HG03064 (cell line): ENCODE data around the gene PHLDA2.

Experiments used
- ATAC-seq: cut with Tn5 transposase; IDR thresholded peaks from one replicate; pipeline ENCODE4 v1.9.1; 2021; ENCODE audit warnings: low read depth; ENCODE audit not compliant: unreplicated experiment

Gene PHLDA2

GRCh38 chr11:2930704-2931419 lies 1.6 kb upstream of the PHLDA2 start:
- peak; percentile 47 for ATAC-seq

- ATAC-seq = peak; percentile 26
Measured at GRCh38 chr11:2929950-2930703, 907 bp upstream of the PHLDA2 start.

- no peak for ATAC-seq
Measured at GRCh38 chr11:2929531-2929949, 320 bp upstream of the PHLDA2 start.

- no peak for ATAC-seq
Measured at GRCh38 chr11:2927851-2928604, 1.2 kb downstream of the PHLDA2 start.

- ATAC-seq = no peak
Measured at GRCh38 chr11:2927121-2927800, 2.0 kb downstream of the PHLDA2 start.

- no peak for ATAC-seq
Measured at GRCh38 chr11:2926611-2927051, 2.6 kb downstream of the PHLDA2 start.

- ATAC-seq = no peak
Measured at GRCh38 chr11:2924821-2925675, 4.2 kb downstream of the PHLDA2 start.

- no peak for ATAC-seq
Measured at GRCh38 chr11:2924381-2924780, 4.8 kb downstream of the PHLDA2 start.

GRCh38 chr11:2923446-2924375 lies 5.5 kb downstream of the PHLDA2 start:
- ATAC-seq = no peak

- no peak for ATAC-seq
Measured at GRCh38 chr11:2922655-2923054, 6.6 kb downstream of the PHLDA2 start.

- no peak for ATAC-seq
Measured at GRCh38 chr11:2921742-2922493, 7.3 kb downstream of the PHLDA2 start.

- ATAC-seq = no peak
Measured at GRCh38 chr11:2921261-2921660, 8.0 kb downstream of the PHLDA2 start.

- ATAC-seq = no peak
Measured at GRCh38 chr11:2920343-2920742, 8.9 kb downstream of the PHLDA2 start.

- no peak for ATAC-seq
Measured at GRCh38 chr11:2919837-2920236, 9.4 kb downstream of the PHLDA2 start.

GRCh38 chr11:2919188-2919587 lies 10.0 kb downstream of the PHLDA2 start:
- ATAC-seq = no peak

GRCh38 chr11:2917842-2918490 lies 11.3 kb downstream of the PHLDA2 start:
- no peak for ATAC-seq

- ATAC-seq = no peak
Measured at GRCh38 chr11:2916892-2917645, 12.2 kb downstream of the PHLDA2 start.
